HL-60 (cell line): Measurements from ENCODE around the gene TNFRSF1B.

Experiments
- GABPA ChIP-seq: IDR thresholded peaks from 2 replicates; pipeline ENCODE4 v1.6.1; 2012; ENCODE audit warnings: low read depth
- TF ChIP-seq, protein P1 (sequence below): IDR thresholded peaks from one replicate; pipeline ENCODE4 v1.5.1; 2011; ENCODE audit warnings: low read length, control low read depth, inconsistent platforms; ENCODE audit not compliant: insufficient read depth

DNA sequence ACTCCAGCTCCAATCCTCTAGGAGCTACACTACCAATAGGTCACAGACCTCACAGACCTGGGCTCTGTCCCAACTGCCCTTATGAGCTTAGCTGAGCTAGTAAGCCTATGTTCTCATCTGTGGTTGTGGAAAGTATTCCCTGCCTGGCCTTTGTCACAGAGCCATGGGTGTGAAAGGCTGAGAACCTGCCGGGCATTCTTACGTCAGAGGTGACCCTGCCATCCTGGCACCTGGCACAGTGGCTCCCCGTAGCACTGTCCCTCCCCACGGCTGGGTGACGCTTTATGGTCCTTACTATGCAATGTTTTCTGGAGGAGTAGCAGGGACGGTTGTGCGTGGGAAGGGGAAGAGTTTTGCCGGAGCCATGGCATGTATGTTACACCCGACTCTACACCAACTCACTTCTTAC, 3.5 kb downstream of the TNFRSF1B start:
- TF ChIP-seq GABPA, result no peak
- TF ChIP-seq, protein P1, sequence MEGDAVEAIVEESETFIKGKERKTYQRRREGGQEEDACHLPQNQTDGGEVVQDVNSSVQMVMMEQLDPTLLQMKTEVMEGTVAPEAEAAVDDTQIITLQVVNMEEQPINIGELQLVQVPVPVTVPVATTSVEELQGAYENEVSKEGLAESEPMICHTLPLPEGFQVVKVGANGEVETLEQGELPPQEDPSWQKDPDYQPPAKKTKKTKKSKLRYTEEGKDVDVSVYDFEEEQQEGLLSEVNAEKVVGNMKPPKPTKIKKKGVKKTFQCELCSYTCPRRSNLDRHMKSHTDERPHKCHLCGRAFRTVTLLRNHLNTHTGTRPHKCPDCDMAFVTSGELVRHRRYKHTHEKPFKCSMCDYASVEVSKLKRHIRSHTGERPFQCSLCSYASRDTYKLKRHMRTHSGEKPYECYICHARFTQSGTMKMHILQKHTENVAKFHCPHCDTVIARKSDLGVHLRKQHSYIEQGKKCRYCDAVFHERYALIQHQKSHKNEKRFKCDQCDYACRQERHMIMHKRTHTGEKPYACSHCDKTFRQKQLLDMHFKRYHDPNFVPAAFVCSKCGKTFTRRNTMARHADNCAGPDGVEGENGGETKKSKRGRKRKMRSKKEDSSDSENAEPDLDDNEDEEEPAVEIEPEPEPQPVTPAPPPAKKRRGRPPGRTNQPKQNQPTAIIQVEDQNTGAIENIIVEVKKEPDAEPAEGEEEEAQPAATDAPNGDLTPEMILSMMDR, result no peak
